ENCODE data around the gene SLC34A1.
"Not testable (repeated sequence)": the region's sequence is repeated elsewhere in the genome, so short reads cannot be mapped to it uniquely, and the experiment has no call there.

SLC34A1 gene

DNA sequence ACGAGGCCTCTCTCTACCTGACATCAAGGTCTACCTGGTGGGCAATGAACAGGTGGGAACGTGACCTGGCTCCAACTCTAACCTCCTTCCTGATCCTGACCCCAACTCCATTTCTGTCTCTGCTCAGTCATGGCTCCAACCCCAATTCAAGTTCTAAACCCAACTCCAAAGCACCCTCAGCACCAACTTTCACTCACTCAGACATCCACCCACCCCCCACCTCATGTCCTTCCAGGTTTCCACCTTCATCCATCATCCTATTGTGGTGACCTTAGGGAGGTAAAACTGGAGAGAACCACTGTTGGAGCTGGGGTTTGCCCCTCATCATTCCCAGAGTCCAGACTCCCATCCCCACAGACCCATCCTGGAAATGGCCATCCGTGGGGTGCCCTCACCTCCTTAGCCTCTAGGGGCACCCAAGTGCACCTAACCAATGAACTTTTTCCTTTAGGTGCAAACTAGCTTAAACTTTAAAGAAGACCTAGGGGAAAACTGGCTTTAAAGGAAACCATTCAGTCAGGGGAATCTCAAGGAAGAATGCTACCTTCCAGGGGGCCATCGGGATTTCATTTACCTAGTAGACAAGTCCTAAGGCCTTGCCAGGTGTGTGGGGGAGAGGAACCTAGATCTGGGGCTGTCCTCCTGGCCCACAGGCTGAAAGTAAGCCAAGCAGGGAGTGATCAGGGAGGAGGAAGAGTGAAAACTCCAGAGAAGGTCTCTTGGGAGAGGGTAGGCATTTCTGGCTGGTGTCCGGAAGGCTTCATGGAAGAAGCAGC lies 15.2 kb upstream of the SLC34A1 start:
- DNase-seq = peak; percentile 60

DNA sequence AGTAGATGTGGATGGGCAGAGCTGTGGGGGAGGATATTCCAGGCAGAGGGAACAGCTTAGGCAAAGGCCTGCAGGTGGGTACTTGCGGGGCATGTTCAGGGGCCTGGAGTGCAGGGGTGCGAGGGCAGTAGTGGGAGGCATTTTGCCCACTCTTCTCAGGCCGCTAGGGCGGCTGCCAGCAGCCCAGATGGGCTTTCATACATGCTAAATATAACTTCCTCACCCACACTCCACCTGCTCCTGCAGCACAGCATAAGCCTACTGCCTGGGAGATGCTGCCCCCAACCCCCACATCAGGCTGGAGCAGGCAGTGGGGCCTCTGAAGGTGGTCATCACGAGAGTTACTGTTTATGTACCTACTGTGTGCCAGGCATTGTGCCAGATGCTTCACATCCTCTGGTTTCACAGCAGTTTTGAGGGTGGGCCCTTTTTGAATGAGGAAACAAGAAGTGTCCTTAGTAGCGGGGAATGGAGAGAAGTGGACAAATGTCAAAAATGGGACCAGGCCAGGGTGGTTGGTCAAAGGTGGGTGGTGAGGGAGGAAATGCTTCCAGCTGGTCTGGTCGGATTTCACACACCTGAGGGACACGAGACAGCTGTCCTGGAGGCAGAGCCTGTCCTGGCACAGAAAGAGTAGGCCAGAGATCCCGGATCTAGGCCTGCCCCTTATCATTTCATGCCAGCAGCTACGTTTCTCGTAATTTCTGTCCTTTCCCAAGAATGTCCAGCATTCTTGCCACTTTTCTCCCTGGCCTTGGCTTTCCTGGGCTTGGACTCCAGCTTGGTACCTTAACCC lies 14.4 kb upstream of the SLC34A1 start:
- peak; percentile 27 for DNase-seq

DNA sequence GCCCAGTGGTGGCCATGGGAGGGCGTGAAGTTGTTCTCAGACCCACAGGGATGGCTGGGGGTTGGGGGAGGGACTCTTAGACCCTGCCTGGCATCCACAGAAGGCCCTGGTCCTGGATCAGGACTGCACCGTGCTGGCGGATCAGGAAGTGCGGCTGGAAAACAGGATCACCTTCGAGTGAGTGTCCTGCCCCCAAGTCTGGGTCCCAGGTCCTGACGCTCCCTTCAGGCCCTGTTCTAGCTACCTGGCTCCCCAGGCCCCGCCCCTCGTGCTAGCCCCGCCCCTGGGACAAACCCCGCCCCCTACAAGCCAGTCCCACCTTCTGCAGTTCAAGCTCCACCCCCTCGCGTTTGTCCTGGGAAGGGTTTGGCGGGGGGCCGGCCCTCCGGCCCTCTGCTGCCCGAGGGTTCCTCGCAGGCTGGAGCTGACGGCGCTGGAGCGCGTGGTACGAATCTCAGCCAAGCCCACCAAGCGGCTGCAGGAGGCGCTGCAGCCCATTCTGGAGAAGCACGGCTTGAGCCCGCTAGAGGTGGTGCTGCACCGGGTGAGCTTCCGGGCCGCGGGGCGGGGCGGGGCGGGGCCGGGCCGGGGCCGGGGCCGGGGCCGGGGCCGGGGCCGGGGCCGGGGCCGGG lies 13.6 kb upstream of the SLC34A1 start:
- peak; percentile 86 for DNase-seq

DNA sequence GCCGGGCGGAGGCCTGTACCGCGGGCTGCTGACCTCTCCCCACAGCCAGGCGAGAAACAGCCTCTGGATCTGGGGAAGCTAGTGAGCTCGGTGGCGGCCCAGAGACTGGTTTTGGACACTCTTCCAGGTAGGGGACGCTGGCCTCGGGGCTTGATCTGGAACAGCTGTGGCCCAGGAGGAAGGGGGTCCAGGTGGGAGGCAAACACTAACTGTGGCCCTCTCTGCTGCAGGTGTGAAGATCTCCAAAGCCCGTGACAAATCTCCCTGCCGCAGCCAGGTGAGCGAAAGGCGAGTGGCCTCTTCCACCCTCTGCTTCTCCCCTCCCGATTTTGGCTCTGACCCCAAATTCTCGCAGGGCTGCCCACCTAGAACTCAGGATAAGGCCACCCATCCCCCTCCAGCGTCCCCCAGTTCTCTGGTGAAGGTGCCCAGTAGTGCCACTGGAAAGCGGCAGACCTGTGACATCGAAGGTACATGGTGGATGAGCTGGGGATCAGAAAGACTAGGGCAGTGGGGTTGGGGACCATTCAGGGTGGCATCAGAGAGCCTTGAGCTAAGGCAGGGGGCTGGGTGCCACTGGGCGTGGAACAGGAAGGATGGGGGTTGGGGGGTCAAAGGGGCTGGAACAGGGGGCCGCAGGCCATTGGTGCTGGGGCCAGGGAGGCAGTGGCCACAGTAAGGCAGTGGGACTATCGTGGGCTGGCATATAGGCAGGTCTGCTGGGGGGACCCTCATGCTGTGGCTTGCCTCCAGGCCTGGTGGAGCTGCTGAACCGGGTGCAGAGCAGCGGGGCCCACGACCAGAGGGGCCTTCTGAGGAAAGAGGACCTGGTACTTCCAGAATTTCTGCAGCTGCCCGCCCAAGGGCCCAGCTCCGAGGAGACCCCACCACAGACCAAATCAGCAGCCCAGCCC lies 12.9 kb upstream of the SLC34A1 start:
- no peak for DNase-seq

DNA sequence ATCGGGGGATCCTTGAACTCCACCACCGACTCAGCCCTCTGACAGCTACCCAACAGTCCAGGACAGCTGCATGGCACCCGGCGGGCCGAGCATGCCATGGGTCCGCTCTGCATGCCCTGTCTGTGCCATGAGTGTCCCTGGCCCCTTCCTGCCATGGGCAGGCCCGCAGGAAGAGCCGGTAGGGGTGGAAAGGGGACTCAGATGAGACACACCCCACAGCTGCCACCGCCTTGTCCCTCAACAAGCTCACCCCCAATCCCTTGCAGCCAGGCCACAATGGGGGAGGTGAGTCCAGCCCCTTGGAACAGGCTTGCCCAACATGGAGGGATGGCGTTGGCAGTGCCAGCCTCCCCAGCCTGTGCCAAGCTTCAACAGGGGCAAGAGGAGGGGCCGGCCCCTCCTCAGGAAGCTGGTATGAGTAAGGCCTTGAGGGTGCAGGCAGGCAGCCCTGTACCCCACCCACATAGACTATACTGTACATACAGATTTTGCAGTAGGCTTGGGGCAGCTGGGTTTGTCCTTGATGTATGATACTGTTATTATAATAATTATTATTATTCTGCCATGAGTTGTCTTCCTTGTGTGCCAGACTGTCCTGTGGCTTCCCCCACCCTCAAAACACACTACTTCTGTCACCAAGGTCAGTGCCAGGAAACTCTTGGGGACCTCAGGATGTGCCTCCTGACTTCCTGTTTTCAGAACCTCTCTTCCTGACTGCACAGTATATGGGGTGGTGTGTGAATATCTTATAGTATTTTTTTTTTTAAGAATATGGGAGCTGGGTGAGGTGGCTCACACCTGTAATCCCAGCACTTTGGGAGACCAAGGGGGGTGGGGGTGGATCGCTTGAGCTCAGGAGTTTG lies 12.0 kb upstream of the SLC34A1 start:
- no peak for DNase-seq

DNA sequence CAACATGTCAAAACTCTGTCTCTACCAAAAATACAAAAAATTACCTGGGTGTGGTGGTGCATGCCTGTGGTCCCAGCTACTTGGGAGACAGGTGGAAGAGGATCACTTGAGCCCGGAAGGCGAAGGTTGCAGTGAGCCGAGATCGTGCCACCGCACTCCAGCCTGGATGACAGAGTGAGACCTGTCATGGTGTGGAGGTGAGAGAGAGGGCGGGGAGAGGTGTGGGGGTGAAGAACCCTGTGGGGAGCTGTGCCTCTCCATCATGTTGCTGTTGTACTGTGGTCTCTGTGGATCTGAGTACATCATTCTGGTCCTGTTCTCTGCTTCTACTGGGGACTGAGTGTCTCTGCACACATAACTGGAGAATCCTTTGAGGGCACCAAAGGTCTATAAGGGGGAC lies 11.3 kb upstream of the SLC34A1 start:
- DNase-seq = no peak

DNA sequence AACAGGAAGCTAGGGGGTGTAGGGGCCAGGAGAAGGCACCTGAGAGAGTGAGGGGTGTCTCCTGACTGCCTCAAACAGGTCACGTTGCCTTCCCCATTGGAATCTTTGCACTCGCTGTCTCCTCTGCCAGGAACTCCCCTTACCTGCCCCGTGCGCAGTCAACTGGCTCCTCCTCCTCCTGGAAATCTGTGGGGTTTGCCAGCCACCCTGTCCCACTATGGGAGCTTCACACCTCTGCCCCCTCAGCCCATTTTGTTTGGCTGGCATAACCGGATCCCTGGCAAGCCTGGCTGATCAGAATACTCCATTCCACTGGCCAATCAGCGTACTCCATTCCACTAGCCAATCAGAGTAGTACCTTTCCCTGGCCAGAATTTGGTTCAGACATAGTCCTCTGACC lies 10.4 kb upstream of the SLC34A1 start:
- no peak for DNase-seq

DNA sequence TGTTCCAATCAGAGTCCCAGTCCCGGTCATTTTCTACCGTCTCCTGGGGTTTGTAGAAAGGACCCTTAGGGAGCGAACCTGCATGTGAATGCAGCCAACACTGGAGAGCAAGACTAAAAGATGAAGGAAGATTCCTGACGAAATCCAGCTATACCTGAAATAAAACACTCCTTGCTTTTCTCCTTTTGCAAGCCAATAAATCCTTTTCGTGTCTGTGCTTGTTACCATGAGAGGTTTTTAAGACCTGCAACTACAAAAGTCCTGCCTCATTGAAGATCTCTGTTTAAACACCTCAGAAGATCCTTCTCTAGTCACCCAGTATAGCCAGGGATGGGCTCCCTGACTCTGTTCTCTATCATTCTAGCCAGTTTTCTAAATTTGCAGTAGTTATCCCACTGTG lies 10.0 kb upstream of the SLC34A1 start:
- no peak for DNase-seq

DNA sequence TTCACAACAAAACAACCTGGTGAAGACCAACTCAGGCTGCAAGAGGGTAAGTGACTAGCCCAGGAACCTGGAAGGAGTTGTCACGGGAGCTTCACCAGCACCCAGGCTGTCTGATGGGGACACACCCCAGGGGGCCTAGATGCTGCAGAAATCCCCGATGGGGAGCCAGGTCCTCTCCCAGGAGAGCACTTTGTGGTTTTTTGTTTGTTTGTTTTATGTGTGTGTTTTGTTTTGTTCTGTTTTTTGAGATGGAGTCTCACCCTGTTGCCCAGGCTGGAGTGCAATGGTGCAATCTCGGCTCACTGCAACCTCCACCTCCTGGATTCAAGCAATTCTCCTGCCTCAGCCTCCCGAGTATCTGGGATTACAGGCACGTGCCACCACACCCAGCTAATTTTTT lies 8.7 kb upstream of the SLC34A1 start:
- DNase-seq = not testable (repeated sequence)

DNA sequence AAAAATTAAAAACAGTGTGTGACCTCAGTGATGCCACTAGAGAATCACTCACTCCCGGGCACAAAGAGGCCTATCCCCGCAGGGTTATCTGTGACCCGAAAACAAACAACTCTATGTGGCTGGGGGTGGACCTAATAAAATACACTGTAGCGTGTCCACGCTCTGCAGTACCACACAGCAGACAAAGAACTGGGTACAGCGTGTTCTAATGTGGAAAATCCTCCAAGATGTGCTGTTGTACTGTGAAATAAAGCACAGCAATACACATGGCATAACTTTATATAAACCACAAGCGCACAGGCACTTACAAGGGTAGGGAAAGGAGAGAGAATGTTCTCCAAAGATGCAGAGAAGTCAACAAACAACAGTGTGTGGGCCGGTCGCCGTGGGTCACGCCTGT lies 8.1 kb upstream of the SLC34A1 start:
- no peak for DNase-seq

DNA sequence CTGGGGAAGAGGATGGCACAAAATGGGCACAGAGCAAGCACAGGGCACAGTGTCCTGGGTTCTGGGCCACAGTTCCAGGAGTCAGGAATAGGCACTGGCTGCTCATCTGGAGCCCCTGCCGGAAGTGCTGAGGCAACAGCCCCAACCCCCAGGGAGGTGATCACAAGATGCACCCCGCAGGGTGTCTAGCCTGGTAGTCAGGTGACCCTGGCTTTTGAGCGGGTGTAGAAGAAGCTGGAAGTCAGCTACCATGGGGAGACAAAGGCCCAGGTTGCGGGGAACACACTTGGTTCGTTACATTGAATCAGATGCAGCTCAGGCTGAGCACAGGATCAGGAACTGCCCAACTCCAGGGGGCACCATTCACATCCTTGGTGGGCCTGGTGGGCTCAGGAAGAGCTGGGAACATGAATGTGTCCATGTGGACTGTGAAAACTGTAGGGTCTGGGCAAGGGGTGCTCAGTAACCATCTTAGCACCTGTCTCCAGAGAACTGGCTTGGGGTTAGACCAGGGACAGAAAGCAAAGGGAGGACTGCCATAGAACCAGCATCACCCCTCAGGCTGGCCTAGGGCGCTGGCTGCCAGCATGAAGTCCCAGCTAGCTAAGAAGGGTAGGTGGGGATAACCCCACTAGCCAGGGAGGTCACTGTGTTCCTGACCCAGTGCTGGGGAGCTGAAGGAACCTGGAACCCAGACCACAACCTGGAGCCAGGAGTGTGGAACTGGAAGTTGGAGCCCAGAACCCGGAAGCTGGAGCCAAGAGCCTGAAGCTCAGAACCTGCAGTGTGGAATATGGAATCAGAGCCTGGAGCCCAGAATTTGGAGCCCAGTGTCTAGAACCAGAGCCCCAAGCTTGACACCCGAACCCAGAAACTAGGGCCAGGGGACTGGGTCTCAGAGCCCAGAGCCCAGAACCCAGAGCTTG lies 6.1 kb upstream of the SLC34A1 start:
- DNase-seq = no peak

DNA sequence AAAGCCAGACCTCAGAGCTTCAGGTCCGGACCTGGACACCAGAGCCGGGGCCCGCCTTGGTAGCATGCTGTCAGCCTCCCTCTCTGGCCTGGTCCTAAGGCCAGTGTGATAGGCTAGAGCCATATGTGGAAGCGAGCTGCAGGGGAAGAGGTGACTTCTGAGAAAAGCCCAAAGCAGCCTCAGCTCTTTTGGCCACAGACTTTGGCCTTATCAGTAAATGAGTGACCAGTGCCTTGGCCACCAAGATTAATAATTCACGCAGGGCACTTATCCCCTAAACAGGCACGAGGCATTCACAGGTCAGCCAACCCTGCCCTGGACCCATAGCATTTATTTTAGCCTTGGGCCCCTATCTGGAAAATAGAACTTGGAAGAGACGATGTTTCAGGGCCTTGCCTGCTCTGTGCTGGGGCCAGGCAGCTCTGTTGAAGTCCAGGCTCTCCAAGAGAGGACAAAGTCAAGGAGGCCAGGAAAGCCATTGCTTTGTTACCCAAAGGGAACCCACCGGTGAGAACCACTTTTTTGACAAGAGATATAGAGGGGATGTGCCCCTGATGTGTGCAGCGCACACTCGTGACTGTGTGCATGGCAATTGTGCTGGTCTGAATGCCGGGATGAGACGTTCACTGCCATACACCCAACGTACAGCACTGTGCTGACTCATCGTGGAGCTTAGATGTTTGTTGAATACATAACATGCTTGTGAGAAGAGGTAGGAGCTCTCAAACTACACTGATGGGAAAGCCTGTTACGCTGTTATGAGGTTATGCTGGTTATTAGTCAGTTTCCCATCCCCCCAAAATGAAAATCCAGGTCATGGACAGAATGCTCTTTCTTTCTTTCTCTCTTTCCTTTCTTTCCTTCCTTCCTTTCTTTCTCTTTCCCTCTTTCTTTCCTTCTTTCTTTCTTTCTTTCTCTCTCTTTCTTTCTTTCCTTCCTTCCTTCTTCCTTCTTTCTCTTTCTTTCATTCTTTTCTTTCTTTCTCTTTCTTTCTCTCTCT lies 5.0 kb upstream of the SLC34A1 start:
- DNase-seq = peak; percentile 78

DNA sequence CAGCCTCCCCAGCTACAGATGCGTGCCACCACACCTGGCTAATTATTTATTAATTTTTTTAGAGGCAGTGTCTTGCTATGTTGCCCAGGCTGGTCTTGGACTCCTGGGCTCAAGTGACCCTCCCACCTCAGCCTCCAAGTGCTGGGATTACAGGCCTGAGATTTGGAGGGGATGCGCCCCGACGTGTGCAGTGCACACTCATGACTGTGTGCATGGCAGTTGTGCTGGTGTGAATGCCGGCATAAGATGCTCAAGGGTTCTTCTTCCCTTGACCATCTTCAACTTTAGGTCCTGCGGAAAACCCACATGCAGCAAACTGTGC lies 3.5 kb upstream of the SLC34A1 start:
- no peak for DNase-seq

DNA sequence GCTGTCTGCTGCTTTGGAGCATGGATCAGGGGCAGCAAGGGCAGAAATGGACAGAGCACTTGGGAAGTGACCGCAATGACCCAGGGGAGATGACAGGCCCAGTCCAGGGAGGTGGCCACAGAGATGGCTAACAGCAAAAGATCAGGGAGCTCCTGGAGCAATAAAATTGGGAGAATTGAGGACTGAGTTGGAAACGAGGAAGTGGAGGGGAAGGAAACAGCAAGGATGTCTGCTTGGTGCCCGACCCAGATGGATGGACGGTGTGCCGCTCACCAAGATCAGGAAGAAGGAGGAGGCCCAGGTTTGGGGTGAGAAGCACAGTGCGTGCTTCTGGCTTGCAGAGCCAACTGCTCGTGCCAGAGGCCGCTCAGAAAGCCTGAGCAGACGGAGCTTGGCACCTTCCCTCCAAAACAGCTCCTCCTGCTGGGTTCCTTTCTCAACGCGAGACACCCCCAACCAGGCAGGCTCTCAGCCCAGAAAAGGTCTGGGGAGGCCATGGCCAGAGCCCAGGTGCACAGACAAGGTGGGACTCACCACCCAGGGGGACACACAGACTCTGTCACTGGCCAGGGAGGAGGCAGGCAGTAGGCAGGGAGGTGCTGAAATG lies 1.7 kb upstream of the SLC34A1 start:
- DNase-seq = peak; percentile 60

DNA sequence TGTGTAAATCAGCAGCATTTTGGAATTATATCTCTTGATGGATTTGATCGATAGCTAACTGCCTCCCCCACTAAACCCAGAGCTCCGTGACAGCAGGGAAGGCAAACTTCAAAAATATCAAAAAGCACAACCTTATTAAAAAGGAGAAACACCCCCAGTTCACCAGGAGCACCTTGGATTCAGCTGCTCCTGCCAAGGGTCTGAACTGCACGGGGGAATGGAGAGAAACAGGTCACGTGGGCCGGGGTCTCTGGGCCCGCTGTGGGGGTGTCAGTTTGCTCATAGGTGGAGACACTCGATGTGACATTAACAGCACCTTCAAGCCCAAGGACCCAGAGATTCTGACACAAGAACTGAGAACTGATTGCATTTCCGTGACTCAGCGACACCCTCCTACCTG lies 1.1 kb upstream of the SLC34A1 start:
- no peak for DNase-seq

DNA sequence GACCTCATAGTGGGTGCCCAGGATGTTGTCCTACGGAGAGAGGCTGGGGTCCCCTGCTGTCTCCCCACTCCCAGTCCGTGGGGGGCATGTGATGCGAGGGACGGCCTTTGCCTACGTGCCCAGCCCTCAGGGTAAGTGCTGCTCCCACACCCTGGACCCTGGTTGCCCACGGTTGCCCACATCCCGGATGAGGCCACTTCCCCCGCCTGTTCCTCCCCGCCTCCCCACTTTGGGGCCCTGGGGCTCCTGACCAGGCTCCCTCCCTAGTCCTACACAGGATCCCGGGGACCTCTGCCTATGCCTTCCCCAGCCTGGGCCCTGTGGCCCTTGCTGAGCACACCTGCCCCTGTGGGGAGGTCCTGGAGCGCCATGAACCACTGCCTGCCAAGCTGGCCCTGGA lies 1.5 kb downstream of the SLC34A1 start:
- DNase-seq = no peak

DNA sequence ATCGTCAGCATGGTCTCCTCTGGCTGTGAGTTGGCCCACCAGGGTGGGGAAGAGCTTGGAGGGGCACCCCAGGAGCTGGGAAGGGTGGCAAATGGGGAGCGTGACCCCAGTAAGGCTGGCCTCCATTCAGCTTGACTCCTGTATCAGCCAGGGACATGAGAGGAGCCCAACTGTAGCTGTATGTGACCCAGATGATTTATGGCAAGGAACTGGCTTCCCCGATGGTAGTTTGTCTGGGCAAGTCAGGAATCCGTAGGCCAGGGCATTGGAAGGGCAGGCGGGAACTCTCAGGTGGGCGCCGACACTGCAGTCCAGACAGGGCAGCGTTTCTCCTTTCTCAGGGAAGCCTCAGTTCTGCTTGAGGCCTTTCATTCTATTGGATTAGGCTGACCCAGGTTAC lies 2.3 kb downstream of the SLC34A1 start:
- no peak for DNase-seq

DNA sequence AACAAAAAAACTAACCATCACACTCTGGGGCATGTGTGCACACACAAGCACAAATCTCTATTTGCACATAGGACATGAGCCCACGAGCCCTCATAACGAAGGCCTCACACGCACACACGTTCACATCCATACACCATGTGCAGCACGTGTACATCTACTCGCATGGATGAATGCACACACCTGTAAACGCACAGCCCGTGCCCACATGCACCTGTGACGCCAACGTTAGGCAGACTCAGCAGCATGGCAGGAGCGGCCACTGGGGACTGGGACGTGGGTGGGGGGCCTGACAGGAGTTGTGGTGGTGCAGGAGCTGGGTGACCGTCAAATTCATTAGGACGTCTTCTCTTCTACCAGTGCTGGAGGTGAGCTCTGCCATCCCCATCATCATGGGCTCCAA lies 3.2 kb downstream of the SLC34A1 start:
- DNase-seq = no peak

DNA sequence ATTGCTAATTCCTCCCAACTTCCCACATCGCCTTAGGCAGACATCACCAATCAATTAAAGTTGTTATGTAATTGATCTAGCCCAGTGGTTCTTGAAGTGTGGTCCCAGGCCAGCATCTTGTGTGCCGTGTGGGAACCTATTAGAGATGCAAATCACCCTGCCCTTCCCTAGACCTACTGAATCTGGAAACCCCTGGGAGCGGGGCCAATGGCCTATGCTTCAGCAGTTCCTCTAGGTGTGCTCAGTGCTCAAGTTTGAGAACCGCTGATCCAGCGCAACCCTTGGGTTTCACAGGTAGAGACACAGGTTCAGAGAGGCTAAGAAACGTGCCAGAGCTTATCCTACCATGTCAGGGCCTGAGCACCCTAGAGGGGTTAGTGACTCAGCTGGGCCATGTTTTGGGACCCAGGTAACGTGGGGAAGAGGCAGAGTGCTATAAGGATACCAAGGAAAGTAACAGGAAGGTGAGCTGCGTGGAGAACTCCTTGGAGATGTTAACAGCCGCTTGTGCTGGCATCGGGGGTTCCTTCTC lies 4.4 kb downstream of the SLC34A1 start:
- no peak for DNase-seq

All from hematopoietic multipotent progenitor cell treated with erythropoietin and hydrocortisone succinate and interleukin-3 and kit ligand, for 8 days (in vitro differentiated cells).